IPS-NIHi11 (cell line): ENCODE data around the gene SMPD3.

ENCODE experiments used
- DNase-seq: peaks from one replicate; pipeline ENCODE4 v3.0.0; 2012; ENCODE audit warnings: mixed read lengths, low spot score

The SMPD3 gene

DNA sequence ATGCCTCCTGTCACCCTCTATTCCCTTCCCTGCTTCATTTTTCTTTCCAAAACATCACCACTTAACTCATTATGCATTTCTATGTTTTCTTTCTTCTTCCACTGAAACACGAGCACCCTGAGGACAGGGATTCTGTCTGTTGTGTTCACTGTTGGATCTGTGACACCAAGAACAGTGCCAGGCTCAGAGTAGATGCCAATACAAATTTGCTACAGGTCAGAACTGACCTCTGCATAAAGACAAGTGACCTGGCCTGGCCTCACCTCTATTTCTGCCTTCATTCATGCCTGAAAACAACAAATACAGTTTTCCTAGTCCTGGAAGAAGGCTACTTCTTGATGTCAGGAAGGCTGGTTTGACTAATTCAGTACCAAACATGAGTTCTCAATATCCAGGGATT is 45.1 kb downstream of the SMPD3 start:
- no peak for DNase-seq

DNA sequence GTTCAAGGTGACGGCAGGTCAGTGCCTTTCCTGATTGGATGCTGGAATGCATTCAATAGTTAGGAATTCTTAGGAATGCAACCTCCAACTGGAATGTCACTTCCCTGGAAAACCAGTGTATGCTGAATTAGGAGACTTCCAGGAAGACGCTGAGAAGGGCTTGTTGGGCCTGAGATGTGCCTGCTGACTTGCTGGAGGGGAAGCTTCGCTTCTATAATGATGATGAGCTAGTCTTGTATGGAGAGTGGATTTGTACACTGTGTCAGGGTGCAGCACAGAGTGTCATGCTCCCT is 45.6 kb downstream of the SMPD3 start:
- no peak for DNase-seq

DNA sequence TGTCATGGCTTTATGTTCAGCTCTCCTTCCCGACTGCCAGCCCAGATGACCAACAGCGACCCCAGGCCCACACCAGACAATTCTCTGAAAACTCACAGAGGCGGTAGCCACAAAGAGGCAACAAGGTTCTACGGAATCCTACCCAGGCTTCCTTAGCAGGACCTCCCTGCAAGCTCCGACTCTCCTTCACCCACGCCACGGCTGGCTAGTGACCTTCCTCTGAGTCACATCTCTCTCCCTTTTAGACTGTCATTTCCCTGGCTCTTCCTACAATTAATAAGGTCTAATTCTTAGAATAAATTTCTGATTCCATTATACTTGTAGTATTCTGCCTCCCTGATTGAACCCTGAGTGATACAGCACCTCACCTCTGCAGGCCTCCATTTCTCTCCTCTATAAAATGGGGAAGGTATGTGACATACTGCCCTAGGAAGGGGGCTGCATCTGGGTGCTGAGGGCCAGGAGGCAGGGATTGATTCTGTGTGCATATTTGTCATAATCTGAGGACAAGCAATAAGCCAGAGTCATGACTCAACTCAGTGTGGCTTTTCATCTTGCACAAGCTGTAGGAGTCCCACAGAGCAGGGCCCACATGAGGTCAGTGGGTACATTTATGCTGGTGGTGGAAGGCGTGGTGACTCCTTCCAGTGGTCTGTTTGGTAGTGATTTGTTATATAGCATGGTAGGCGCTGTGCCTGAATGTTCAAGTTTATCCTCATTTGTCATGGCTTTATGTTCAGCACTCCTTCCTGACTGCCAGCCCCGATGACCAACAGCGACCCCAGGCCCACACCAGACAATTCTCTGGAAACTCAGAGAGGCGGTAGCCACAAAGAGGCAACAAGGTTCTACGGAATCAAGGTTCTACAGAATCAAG is 46.2 kb downstream of the SMPD3 start:
- no peak for DNase-seq

DNA sequence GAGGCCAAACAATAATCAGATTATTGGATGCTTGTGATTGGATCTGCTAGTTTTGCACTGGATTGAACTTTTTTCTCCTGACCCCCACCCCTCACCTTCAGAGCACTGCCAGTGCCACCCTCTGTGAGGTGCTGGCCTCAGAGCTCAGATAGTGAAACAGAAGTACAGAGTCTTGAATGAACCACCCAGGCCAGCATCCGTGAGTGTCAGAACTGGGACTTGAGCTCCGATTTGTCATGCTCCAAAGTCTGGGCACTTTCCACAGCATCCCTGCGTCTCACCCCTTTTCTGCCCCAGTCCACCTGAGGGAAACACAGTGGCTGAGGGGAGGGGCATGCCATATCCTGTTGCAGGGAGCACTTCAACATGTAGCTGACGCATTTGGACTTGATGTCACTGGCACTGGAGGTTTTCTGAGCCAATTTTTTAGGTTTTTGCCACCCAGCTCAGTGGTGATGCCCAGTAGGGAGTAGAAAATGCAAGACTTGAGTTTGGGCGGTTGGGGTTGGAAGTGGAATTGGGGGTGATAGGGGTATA is 47.3 kb downstream of the SMPD3 start:
- DNase-seq = no peak

DNA sequence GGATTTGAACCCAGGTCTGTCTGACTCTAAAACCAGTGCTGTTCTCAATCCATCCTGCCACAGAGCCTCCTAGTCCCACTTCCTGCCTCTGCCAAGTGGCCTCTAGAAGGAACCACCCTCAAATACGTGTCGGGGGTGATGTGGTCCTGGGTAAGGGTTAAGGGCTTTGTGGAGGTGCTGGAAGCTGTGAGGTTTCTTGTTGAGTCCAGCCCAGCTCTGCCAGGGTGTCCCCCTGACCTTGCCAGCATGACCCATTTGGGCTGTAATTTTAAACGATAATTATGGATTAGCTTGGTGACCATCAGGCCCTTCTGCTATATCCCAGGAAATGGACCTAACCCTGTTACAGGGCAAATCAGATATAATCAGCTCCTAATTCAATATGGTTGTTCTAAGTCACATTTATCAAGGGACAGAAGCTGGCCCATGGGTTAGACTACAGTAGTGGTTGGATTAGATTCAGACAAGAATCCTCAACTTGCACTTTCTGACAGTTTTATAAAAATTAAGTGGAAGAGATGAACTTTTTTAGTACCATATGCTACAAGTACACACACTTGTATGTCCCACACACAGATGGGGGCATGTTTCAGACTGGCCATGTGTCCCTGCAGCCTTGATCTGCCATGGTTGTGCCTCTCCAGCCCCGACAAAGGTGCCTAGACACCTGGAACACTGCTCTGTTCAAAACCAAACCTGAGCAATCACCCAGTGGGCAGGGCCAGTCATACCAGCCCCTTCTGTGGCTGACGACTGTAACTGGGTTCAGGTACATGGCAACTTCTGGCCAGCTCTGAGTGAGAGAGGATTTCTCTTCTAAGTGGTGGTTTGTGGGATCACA is 48.0 kb downstream of the SMPD3 start:
- no peak for DNase-seq

DNA sequence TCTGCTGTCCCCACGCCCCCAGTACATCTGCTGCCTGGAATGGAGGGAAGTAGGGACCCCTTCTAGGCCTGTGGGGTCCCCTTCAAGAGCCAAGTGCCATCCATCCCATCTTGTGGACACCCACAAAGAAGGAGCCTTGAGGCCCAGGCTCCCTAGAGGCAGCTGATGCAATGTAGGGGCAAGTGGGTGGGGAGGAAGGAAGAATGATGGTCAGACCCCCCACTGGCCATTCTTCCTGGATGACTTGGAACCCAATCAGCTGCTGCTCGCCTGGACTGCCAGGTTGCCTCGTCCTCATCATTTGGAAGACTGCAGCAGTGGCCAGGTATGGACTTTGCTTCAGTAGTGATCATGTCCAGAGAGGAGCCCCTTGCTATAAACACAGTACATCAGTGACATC is 48.9 kb downstream of the SMPD3 start:
- no peak for DNase-seq

DNA sequence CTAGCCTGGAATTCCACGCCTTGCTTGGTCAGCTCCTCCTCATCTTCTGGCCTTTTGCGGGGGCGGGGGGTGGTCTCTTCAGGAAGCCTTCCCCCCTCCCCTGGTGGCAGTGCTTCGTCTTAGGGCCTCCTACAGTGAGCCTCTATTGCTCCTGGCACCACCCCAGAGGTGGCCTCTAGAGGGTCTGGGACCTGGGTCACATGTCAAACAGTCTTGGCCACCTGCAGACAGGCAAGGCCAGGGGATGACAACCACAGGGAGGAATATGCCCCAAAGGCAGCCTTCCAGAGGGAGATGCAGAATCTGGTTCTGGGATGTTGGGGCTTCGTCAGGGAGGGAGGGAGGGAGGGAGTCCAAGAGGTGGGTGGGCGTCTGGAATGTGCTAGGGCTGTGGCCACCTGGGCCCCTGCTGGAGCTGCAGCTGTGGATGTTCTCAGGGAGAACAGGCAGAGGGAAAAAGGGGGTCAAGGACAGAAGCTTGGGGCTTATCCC is 50.6 kb downstream of the SMPD3 start:
- DNase-seq = no peak

DNA sequence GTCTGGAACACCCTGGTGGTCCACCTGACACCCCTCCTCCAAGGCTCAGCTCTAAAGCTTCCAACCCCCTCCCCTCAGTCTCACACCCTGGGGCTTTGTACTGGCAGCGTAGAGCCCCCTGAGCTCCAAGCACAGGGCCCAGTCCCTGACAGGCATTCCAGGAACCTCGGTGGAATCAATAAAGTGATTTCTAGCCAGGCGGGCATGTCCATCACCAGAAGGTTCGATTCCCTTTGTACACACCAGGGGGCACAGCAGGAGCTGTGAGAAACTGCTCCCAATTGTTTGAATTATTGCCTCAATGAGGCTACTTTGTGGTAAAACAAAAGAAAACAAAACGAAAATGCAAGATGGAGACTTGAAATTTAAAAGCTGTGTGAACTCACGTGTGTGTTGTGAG is 51.8 kb downstream of the SMPD3 start:
- DNase-seq = no peak

DNA sequence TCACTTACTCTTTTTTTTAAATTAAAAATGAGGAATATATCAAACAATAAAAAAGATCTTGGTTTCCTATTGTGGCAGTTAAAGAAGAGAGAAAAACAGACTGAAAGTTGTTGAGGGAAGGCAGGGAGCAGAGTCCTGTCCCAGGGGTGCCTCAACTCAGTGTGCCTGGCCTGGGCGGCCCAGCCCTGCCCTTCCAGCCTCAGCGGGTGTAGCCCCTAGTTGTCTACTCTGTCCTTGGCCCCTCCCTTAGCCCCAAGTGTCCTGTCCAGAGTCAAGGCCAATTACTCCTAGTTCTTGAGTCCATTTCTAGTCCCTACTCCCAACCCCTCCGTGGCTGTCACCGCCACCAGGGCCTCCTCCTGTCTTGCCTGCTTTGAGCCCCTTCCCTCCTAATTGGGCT is 52.5 kb downstream of the SMPD3 start:
- no peak for DNase-seq

DNA sequence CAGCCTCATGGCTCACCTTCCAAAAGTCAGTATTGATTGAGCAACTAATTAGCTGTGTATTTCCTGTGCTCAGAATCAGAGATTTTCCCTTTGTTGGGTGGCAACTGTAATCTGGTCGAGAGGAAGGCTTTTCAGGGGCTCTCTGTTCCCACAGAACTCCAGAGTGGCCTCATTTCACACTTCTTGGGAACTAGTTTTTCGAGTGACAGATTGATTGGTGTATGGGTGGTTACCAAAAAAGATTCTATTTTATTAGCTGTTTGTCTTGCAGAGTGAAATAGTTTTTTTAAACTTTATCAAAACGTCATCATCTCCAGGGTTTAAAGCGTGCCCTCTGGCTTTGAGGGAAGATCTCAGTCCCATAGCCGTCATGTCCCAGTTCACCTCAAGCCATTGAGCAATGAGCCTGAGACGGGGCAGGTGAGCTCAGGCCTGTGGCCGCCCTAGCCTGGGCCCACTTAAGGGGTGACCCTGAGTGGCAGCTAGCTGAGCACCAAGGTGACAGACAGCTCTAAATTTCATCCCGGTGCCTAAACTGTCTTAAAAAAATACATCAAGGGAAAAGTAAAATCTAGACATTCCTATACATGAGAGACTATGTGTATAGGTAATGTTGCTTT is 53.0 kb downstream of the SMPD3 start:
- DNase-seq = no peak

DNA sequence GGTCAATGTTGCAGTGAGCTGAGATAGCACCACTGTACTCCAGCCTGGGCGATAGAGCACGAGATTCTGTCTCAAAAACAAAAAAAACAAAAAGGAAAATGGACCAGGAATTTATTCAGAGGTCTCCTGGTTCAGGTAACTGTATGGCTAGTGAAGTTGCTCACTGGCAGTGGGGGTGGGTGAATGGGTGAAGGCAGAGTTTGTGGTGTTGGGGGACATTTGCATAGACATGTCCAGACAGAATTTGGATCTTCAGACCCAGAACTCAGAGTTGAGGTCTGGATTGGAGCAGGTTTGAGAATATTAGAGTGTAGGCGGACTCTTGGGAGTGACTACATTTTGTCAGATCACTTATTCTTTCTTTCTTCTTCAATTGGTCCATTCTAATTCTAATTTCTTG is 55.0 kb downstream of the SMPD3 start:
- no peak for DNase-seq

DNA sequence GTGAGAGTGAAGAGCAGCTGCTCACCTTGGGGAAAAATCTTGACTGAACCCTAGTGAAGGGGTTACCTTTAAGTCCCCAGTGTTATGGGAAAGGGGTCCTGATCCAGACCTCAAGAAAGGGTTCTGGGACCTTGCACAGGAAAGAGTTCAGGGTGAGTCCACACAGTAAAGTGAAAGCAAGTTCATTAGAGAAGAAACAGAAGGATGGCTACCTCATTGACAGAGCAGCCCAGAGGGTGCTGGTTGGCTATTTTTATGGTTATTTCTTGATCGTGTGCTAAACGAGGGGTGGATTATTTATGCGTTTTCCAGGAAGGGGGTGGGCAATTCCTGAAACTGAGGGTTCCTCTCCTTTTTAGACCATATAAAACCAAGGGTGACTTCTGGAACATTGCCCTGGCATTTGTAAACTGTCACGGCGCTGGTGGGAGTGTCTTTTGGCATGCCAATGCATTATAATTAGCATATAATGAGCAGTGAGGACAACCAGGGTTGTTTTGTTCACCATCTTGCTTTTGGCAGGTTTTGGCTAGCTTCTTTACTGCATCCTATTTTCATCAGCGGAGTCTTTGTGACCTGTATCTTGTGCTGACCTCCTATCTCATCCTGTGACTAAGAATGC is 58.4 kb downstream of the SMPD3 start:
- no peak for DNase-seq

DNA sequence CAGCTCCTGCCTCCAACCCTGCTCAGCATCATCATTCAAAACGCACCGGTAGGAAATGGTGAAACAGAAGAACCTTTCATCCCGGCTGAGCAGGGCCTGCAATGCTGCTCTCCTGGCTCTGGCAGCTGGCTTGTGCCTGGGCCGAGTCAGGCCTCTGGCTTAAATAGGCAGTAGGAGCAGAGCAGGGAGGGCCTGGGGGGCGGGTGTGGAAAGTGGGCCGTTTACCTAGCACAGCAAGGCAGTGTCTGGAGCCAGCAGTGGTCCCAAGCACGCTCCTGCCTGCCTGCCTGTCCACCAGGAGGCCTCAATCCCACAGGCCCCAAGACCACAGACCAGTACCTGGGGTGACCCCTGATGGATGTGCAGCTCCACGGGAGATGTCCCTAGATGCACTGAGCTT is 59.3 kb downstream of the SMPD3 start:
- DNase-seq = no peak

DNA sequence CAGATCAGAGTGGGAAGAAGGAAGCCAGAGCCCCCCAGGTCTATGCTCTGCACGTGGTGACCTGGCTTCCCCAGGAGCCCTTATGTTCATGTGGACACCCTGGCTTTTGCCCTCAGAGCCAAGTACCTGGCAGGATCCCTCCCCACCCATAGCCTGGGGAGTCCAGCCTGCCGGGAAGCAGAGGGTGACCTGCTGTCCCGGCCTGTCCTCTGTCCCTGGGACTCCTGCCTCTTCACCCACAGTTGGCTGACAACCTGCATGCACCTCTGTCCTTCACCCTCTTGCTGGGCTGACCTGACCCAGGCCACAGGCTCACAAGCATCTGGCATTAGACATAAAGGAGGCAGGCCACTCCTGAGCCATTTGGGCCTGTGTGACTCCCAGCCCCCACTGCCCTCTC is 60.2 kb downstream of the SMPD3 start:
- no peak for DNase-seq

DNA sequence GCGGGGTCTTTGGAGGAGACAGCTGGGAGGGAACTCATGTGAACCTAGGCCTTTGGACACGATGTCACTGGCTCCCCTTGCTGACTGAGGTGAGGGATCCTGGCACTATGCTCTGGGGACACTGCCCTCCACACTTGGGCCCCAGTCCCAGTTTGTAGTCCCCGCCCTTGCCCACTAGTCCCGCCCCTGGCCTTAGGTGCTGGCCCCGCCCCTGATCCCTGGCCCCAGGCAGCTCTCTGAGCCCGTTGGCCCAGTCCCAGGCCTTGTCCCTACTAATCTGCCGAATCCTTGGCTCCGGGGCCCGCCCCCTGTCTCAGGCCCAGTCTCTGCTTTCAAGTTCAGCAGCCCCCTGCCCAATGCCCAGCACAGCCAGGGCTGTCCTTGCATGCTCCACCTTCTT is 61.0 kb downstream of the SMPD3 start:
- peak; percentile 85 for DNase-seq

DNA sequence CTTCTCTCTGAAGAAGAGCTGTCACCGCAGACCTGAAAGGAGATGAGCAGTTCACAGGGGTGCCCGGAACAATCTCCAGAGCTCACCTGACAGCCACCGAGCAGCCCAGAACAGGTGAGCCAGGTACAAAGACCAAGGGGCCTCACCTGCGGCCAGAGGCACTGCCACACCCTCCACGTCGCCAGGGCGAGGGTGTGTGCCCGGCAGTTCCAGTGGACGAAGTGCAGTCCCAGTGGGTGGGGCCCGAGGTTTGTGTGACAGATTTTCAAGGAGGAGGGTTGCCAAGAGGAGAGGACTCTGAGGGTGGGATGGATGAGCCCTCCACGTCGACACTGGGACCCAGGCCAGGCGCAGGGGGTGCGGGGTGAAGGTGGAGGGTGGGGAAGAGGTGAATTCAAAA is 61.7 kb downstream of the SMPD3 start:
- DNase-seq = no peak

DNA sequence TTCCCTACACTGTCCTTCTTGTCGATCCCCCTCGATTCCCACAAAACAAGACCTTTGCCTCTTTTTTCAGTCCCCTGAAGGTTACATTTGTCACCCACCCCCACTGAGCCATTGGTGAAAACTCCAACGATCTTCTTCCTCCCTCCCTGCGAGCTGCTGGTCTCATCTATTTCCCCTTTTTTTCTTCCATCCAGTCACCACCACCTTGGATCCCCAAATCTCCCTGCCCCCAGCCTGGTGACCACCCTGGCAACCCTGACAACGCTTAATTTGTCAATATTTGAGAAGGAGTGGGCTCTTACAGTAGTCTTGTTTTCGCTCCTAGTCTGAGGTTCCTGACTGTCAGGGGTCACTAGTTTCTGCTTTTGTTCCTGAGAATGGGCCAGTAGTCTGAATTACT is 62.9 kb downstream of the SMPD3 start:
- no peak for DNase-seq

DNA sequence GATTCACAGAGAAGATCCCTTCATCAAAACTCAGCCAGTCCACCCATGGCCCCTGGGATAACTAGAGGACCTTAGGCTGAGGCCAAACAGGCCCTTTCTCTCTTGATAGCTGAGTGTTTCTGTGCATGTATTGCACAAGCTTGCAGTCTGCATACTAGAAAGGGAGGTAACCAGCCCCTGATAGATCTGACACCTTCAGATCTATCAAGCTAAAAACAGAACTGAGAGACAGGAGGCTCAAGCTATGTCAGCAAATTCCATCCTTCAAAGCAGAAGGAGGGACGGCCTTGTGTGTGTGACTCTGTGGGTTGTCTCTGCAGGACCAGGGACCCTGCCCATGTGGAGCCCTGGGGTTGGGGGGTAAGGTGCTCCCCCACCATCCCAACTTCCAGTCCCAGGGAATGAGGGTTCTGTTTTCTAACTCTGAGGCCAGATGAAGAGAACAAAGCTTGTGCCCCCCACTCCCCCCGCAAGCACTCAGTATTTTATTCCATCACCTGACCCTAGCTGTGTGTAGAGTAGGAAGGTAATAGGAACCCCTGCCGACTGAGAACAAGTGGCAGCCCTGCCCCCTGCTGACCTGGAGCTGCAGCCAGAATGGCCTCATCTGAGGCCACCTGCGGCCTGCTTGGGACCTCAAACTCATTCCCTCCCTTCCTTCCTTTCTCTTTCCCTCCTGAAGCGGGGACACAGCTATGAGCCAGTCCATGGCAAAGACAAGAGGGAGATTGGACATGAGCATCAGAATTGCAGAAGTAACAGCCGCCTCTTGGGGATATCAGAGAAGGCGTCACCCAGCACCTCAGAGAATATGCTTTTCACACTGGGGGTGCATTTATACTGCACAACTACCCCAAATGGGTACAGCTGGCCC is 63.8 kb downstream of the SMPD3 start:
- peak; percentile 62 for DNase-seq

DNA sequence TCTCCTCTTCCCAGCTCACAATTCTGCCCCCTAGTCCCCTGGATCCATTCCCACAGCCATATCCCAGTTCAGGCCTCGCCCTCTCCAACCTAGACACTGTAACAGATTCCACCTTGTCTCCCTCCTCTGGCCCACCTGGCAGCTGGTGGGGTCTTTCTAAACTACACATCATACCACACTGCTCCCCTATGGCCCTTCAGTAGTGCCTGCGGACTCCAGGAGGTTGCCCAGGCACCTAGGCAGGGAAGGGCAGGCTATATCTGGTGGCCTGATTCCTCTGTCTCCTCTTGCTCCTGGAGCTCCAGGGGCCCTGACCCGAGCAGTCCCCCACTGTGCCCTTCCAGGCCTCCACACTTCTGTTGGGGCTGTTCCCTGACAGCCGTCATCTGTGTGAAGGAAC is 64.5 kb downstream of the SMPD3 start:
- no peak for DNase-seq

DNA sequence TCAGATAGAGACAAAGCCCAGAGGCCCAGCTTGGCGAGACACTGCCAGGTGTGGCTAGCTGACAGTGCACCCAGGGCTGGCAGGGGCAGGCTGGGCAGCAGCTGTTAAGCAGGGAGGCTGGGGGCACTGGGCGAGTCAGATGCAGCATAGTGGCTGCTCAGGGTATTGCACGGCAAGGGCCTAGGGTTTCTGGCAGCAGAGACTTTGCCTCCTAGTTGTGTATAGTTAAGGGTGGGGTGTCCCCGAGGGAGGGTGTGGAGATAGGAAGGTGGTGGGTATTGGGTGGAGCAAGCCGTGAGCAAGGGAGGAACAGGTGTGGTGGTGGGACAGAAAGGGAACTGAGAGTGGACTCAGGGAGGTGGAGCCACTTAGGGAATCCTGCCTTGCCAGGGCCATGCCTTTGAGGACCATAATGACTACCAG is 66.0 kb downstream of the SMPD3 start:
- peak; percentile 79 for DNase-seq

DNA sequence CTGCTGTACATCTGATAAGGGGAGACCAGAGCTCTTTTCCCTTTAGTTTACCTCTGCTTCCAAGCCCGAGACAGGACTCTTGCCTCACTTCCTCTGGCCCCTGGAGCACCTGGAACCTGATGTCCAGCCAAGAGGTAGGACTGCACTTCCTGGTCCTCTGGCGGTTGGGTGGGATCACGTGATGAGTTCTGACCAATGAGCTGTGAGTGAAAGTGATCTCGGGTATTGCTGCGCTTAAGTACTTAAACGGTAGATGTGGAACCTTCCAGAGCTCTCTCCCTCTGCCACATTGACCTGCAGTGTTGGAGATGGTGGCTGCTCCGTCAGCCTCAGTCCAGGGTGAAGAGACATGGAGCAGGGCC is 67.0 kb downstream of the SMPD3 start:
- no peak for DNase-seq
